ENCODE results near the gene MRPL57. TPM values are rescaled to one million over a fixed set of nuclear protein-coding genes. Genes with fewer than 3 reads are reported as not detected.
"Not testable (repeated sequence)": the region's sequence is repeated elsewhere in the genome, so short reads cannot be mapped to it uniquely, and the experiment has no call there.

Gene MRPL57
- total RNA-seq, result 10 to 100 TPM; 32.1 to 53.8 (median 47.6) TPM

- DNase-seq, result peak; percentile 83 to 91
- H3K36me3 ChIP-seq, result no peaks in the 10 kb centered on the region
- peak within 1 kb of the TSS; percentile 87 to 95 (median 92) for H3K27ac ChIP-seq
- H3K4me1 ChIP-seq, result peaks cover 12 to 21% of the 10 kb centered on the region in 2 donors
- in situ Hi-C loops (cut with MboI; ENCODE audit: low sequenced_read_pairs in 4 of 4), result no loop called here
- no peaks in the 10 kb centered on the region for H3K27me3 ChIP-seq
- peak within 1 kb of the TSS; percentile 71 to 97 (median 84) for H3K4me3 ChIP-seq
- intact Hi-C loops (cut with DNase I; ENCODE audit: low total_unique reads), result loop anchor here (2.0 to 5.0 kb wide), 2 partner anchors 234 to 301 kb away; no protein-coding TSS in a partner anchor
- peak; percentile 98 for ATAC-seq
- H3K9me3 ChIP-seq, result no peaks in the 10 kb centered on the region
- TF ChIP-seq POLR2A (IDR thresholded peaks at IDR 0.05), result peak; percentile 83 to 85
- TF ChIP-seq CTCF (IDR thresholded peaks at IDR 0.05 in 4 of 5, conservative IDR thresholded peaks at IDR 0.05 in 1 of 5), result peak in 3 of 5 experiments; percentile 10 to 51 (median 27)
Observed at GRCh38 chr13:21176215-21176981, at the start of gene MRPL57, which contains the start of gene SKA3. Gene MRPL57, plus strand, starts transcription at chr13:21176658. Its CDS starts 259 bp downstream, at chr13:21176917. Gene SKA3, minus strand, starts transcription at chr13:21176552. Its CDS starts 75 bp downstream, at chr13:21176477.

- Histone ChIP-seq H3K27ac (no peak overlapping the region), H3K27me3 (no peaks in the 10 kb centered on the region), H3K9me3 (no peaks in the 10 kb centered on the region), H3K4me1 (no peaks in the 10 kb centered on the region), H3K36me3 (no peaks in the 10 kb centered on the region), H3K4me3 (no peak overlapping the region)
- TF ChIP-seq CTCF (IDR thresholded peaks at IDR 0.05 in 4 of 5, conservative IDR thresholded peaks at IDR 0.05 in 1 of 5), result no peak
- ATAC-seq (no peak), DNase-seq (no peak)
- in situ Hi-C loops (cut with MboI; ENCODE audit: low sequenced_read_pairs in 4 of 4), result loop anchor here in 3 of 4 donors (10.0 kb wide), 1 partner anchor 185 kb away; no protein-coding TSS in a partner anchor
- intact Hi-C loops (cut with DNase I; ENCODE audit: low total_unique reads), result no loop called here
Observed at GRCh38 chr13:21130116-21130515, 46.3 kb upstream of the MRPL57 start.

GRCh38 chr13:21133077-21133476, 43.4 kb upstream of the MRPL57 start:
- no peak for DNase-seq
- intact Hi-C loops (cut with DNase I; ENCODE audit: low total_unique reads), result no loop called here
- no peak for ATAC-seq
- Histone ChIP-seq H3K4me3 (no peak overlapping the region), H3K27me3 (no peaks in the 10 kb centered on the region), H3K27ac (no peak overlapping the region), H3K36me3 (no peaks in the 10 kb centered on the region), H3K9me3 (no peaks in the 10 kb centered on the region), H3K4me1 (no peaks in the 10 kb centered on the region)
- TF ChIP-seq CTCF (IDR thresholded peaks at IDR 0.05 in 4 of 5, conservative IDR thresholded peaks at IDR 0.05 in 1 of 5) (no peak), POLR2A (IDR thresholded peaks at IDR 0.05) (no peak)
- in situ Hi-C loops (cut with MboI; ENCODE audit: low sequenced_read_pairs in 4 of 4), result loop anchor here in 3 of 4 donors (10.0 kb wide), 1 partner anchor 188 kb away; no protein-coding TSS in a partner anchor

- no peak for DNase-seq
- in situ Hi-C loops (cut with MboI; ENCODE audit: low sequenced_read_pairs in 4 of 4), result loop anchor here in 3 of 4 donors (10.0 kb wide), 1 partner anchor 190 kb away; no protein-coding TSS in a partner anchor
- no peak for TF ChIP-seq POLR2A (IDR thresholded peaks at IDR 0.05)
- no peak for TF ChIP-seq CTCF (IDR thresholded peaks at IDR 0.05 in 4 of 5, conservative IDR thresholded peaks at IDR 0.05 in 1 of 5)
- no peak overlapping the region for H3K4me3 ChIP-seq
- peaks cover 0 to 3% of the 10 kb centered on the region in 2 donors for H3K4me1 ChIP-seq
- no peaks in the 10 kb centered on the region for H3K36me3 ChIP-seq
- no peak overlapping the region for H3K27ac ChIP-seq
- no peaks in the 10 kb centered on the region for H3K27me3 ChIP-seq
- no peak for ATAC-seq
- intact Hi-C loops (cut with DNase I; ENCODE audit: low total_unique reads), result no loop called here
- no peaks in the 10 kb centered on the region for H3K9me3 ChIP-seq
Observed at GRCh38 chr13:21134475-21134874, 42.0 kb upstream of the MRPL57 start.

GRCh38 chr13:21135833-21136232, 40.6 kb upstream of the MRPL57 start:
- in situ Hi-C loops (cut with MboI; ENCODE audit: low sequenced_read_pairs in 4 of 4), result loop anchor here in 3 of 4 donors (10.0 kb wide), 1 partner anchor 191 kb away; no protein-coding TSS in a partner anchor
- H3K27me3 ChIP-seq, result not testable (repeated sequence)

More at GRCh38 chr13:21135833-21136232, 40.6 kb upstream of the MRPL57 start:
- H3K9me3 ChIP-seq; DNase-seq; H3K27ac ChIP-seq; H3K4me1 ChIP-seq; intact Hi-C loops (cut with DNase I; ENCODE audit: low total_unique reads); H3K4me3 ChIP-seq; H3K36me3 ChIP-seq; ATAC-seq: not testable (repeated sequence)
